ENCODE results near the gene NECTIN1. TPM values are rescaled to one million over a fixed set of nuclear protein-coding genes. Genes with fewer than 3 reads are reported as not detected.
A peak's percentile ranks its signal among the peaks of the same experiment; 100 is the strongest.

The NECTIN1 gene
- total and polyA plus RNA-seq, 2 donors (not counting 3 experiments of a cell fraction or from before 2014, with no cell fraction given) = 10.8 to 23.6 TPM

GRCh38 chr11:119741369-119742262 lies 12.6 kb upstream of the NECTIN1 start:
- no peaks in the 10 kb centered on the region for H3K4me1 ChIP-seq (ENCODE audit: control insufficient read depth, extremely low read depth, insufficient read depth, low read length)
- no peaks in the 10 kb centered on the region for H4K20me1 ChIP-seq (replicated peaks; ENCODE audit: control insufficient read depth, extremely low read depth, insufficient read depth, low read length)
- no peaks in the 10 kb centered on the region for H3K9me3 ChIP-seq (replicated peaks; ENCODE audit: control insufficient read depth, insufficient read depth, low read length)
- ChIA-PET CTCF (interaction anchor here (0.6 to 6.9 kb wide), 2 partner anchors 12 to 946 kb away, joined by 5 to 43 read pairs; partner anchors contain the start of gene NECTIN1), POLR2A (no interaction called here)
- no peak overlapping the region for H3K9ac ChIP-seq (replicated peaks; ENCODE audit: extremely low read depth, insufficient read depth, low read length)
- dilution Hi-C loops (cut with MboI; ENCODE audit: extremely low pct_ligation_motif_present, low sequenced_read_pairs) (no loop called here), intact Hi-C loops (cut with micrococcal nuclease) (loop anchor here (1.0 to 2.0 kb wide), 4 partner anchors 12 to 261 kb away; partner anchors contain the start of gene NECTIN1)
- TF ChIP-seq CTCF (IDR thresholded peaks at IDR 0.05; ENCODE audit: extremely low read depth in 1 of 2, insufficient read depth in 1 of 2, low read depth in 1 of 2, low read length in 2 of 2) (peak; percentile 79 to 94), JUN (IDR thresholded peaks at IDR 0.05; ENCODE audit: borderline replicate concordance, insufficient read depth, insufficient read length, low read depth) (no peak)
- H2AFZ ChIP-seq (ENCODE audit: low read depth, low read length) = no peak overlapping the region
- no peak overlapping the region for H3K4me3 ChIP-seq (replicated peaks in 1 of 3; ENCODE audit: insufficient read depth in 1 of 3, low read depth in 1 of 3, low read length in 3 of 3)
- no peaks in the 10 kb centered on the region for H3K36me3 ChIP-seq (ENCODE audit: control insufficient read depth in 2 of 2, extremely low read depth in 1 of 2, insufficient read depth in 2 of 2, low read length in 2 of 2)
- no peaks in the 10 kb centered on the region for H3K79me2 ChIP-seq (ENCODE audit: control insufficient read depth, insufficient read depth, low read length)
- H3K4me2 ChIP-seq (ENCODE audit: insufficient read depth, low read length) = no peak overlapping the region
- no TSS peak for BruUV-seq (replicated peaks)
- H3K27me3 ChIP-seq (ENCODE audit: control insufficient read depth in 2 of 2, insufficient read depth in 2 of 2, low read length in 2 of 2) = peaks cover 23 to 30% of the 10 kb centered on the region in 2 experiments
- no peak overlapping the region for H3K27ac ChIP-seq (ENCODE audit: insufficient read depth, low read depth, low read length)
- H3K9me1 ChIP-seq (replicated peaks; ENCODE audit: control insufficient read depth, extremely low read depth, insufficient read depth, low read length) = no peaks in the 10 kb centered on the region
- peak; percentile 20 for DNase-seq (ENCODE audit: low read depth, low spot score)
- FAIRE-seq = no peak

GRCh38 chr11:119739975-119740374 lies 11.0 kb upstream of the NECTIN1 start:
- Histone ChIP-seq H3K36me3 (ENCODE audit: control insufficient read depth in 2 of 2, extremely low read depth in 1 of 2, insufficient read depth in 2 of 2, low read length in 2 of 2) (no peaks in the 10 kb centered on the region), H3K9me3 (replicated peaks; ENCODE audit: control insufficient read depth, insufficient read depth, low read length) (no peaks in the 10 kb centered on the region), H3K27ac (ENCODE audit: insufficient read depth, low read depth, low read length) (no peak overlapping the region), H2AFZ (ENCODE audit: low read depth, low read length) (no peak overlapping the region), H3K4me3 (replicated peaks in 1 of 3; ENCODE audit: insufficient read depth in 1 of 3, low read depth in 1 of 3, low read length in 3 of 3) (no peak overlapping the region), H3K9ac (replicated peaks; ENCODE audit: extremely low read depth, insufficient read depth, low read length) (no peak overlapping the region), H3K79me2 (ENCODE audit: control insufficient read depth, insufficient read depth, low read length) (no peaks in the 10 kb centered on the region), H3K4me1 (ENCODE audit: control insufficient read depth, extremely low read depth, insufficient read depth, low read length) (no peaks in the 10 kb centered on the region), H3K27me3 (ENCODE audit: control insufficient read depth in 2 of 2, insufficient read depth in 2 of 2, low read length in 2 of 2) (peaks cover 23 to 30% of the 10 kb centered on the region in 2 experiments), H3K4me2 (ENCODE audit: insufficient read depth, low read length) (no peak overlapping the region), H4K20me1 (replicated peaks; ENCODE audit: control insufficient read depth, extremely low read depth, insufficient read depth, low read length) (no peaks in the 10 kb centered on the region), H3K9me1 (replicated peaks; ENCODE audit: control insufficient read depth, extremely low read depth, insufficient read depth, low read length) (no peaks in the 10 kb centered on the region)
- dilution Hi-C loops (cut with MboI; ENCODE audit: extremely low pct_ligation_motif_present, low sequenced_read_pairs) = no loop called here
- no TSS peak for BruUV-seq (replicated peaks)
- ChIA-PET POLR2A (interaction anchor here (0.7 kb wide), 1 partner anchor 11 kb away, joined by 3 read pairs; the partner anchor contains the start of gene NECTIN1), CTCF (interaction anchor here (1.0 to 6.9 kb wide), 9 partner anchors 9 to 368 kb away, joined by 3 to 43 read pairs (median 3); partner anchors contain the start of gene NECTIN1)
- FAIRE-seq = no peak
- intact Hi-C loops (cut with micrococcal nuclease) = loop anchor here (2.0 kb wide), 1 partner anchor 259 kb away; no protein-coding TSS in a partner anchor
- DNase-seq (ENCODE audit: low read depth, low spot score) = no peak
- TF ChIP-seq CTCF (IDR thresholded peaks at IDR 0.05; ENCODE audit: extremely low read depth in 1 of 2, insufficient read depth in 1 of 2, low read depth in 1 of 2, low read length in 2 of 2) (no peak), MAX (IDR thresholded peaks at IDR 0.05; ENCODE audit: insufficient read depth, insufficient read length) (no peak), EZH2 (IDR thresholded peaks at IDR 0.05; ENCODE audit: borderline replicate concordance, low read depth, low read length, severe bottlenecking) (no peak), POLR2A (IDR thresholded peaks at IDR 0.05; ENCODE audit: low read depth, low read length) (no peak), FOS (IDR thresholded peaks at IDR 0.05; ENCODE audit: borderline replicate concordance, insufficient read depth, low read length) (no peak), POLR2AphosphoS5 (IDR thresholded peaks at IDR 0.05; ENCODE audit: insufficient read depth, low read depth, low read length) (no peak), MYC (IDR thresholded peaks at IDR 0.05; ENCODE audit: low read depth, low read length) (no peak)

Data from endothelial cell of umbilical vein (primary cell).